HCT116 (cell line): ENCODE results near the gene NFKBIZ. TPM values are rescaled to one million over a fixed set of nuclear protein-coding genes. Genes with fewer than 3 reads are reported as not detected.

Experiments
- ATAC-seq: fragments of 200-7000 bp; cut with Tn5 transposase; 2 replicates; pipeline ENCODE4 v1.9.1; 2020; ENCODE audit warnings: mild to moderate bottlenecking, moderate library complexity
- BruUV-seq: library from RNA; stranded (reverse); fragments of 400-500 nt; replicated peaks from 2 replicates; lab custom pipeline; 2021; lab: Mats Ljungman, UMichigan
- CTCF ChIA-PET: fragments of 300-600 bp; sonication (Branson Sonifier 250); formaldehyde crosslinking; loops from one replicate; lab custom pipeline; 2021; ENCODE audit warnings: antibody characterized with exemption; lab: Charles Lee
- POLR2A ChIA-PET: fragments of 300-600, 350-600 bp; sonication (Branson Sonifier 250); formaldehyde crosslinking; loops from one replicate; lab custom pipeline; 2021; ENCODE audit warnings: antibody characterized with exemption; lab: Charles Lee
- RAD21 ChIA-PET, 2 experiments: fragments of 300-600 bp; sonication (Branson Sonifier 250); formaldehyde crosslinking; loops; one replicate each; lab custom pipeline; 2023; ENCODE audit warnings: low total read pairs in 2 of 2; ENCODE audit not compliant: uncharacterized antibody in 2 of 2, unreplicated experiment in 2 of 2, low non-redundant PET in 1 of 2; lab: Charles Lee
- DNase-seq: peaks from one replicate; pipeline ENCODE4 v3.0.0-alpha.2; 2010; ENCODE audit warnings: low read depth, low spot score
- H2AFZ ChIP-seq: fragments of 200-600 bp; shearing (Covaris generic), sonication (generic); 2 replicates; pipeline ENCODE4 v1.6.1; 2017; ENCODE audit warnings: low read depth, mixed run types, mixed read lengths, antibody characterized with exemption, low read length; ENCODE audit not compliant: poor library complexity, severe bottlenecking
- H3K27ac ChIP-seq: 2 replicates; pipeline ENCODE4 v1.5.1; 2012; ENCODE audit warnings: low read depth, low read length
- H3K27me3 ChIP-seq: fragments of 200-600 bp; sonication (generic); 2 replicates; pipeline ENCODE4 v1.6.1; 2016; ENCODE audit warnings: mixed run types, low read length, mixed read lengths; ENCODE audit not compliant: insufficient read depth
- H3K36me3 ChIP-seq, 2 experiments: fragments of 200-500 bp in 1 of 2; fragments of 200-600 bp in 1 of 2; sonication (Bioruptor generic) in 1 of 2; sonication (generic) in 1 of 2; 2 replicates each; pipeline versions ENCODE4 v1.5.1 to v1.6.1; 2014 to 2016; ENCODE audit warnings: low read length in 2 of 2, inconsistent platforms in 1 of 2, mixed read lengths in 1 of 2, mixed run types in 1 of 2; ENCODE audit not compliant: insufficient read depth in 2 of 2, control insufficient read depth in 1 of 2
- H3K4me1 ChIP-seq, 2 experiments: fragments of 200-600 bp in 1 of 2; sonication (generic) in 1 of 2; 2 replicates each; pipeline versions ENCODE4 v1.5.1 to v1.6.1; 2012 to 2017; ENCODE audit warnings: low read length in 2 of 2, inconsistent platforms in 1 of 2, mild to moderate bottlenecking in 1 of 2, mixed read lengths in 1 of 2, mixed run types in 1 of 2, moderate library complexity in 1 of 2; ENCODE audit not compliant: insufficient read depth in 2 of 2, control insufficient read depth in 1 of 2
- H3K4me2 ChIP-seq: fragments of 200-600 bp; sonication (generic); 2 replicates; pipeline ENCODE4 v1.6.1; 2017; ENCODE audit warnings: mixed run types, low read length, mixed read lengths
- H3K4me3 ChIP-seq, 2 experiments: fragments of 200-600 bp in 1 of 2; sonication (generic) in 1 of 2; replicated peaks in 1 of 2; 2 replicates each; pipeline ENCODE4 v1.5.1; 2011 to 2016; ENCODE audit warnings: low read length in 2 of 2, control low read depth in 1 of 2, low read depth in 1 of 2, mild to moderate bottlenecking in 1 of 2, mixed read lengths in 1 of 2, mixed run types in 1 of 2
- H3K79me2 ChIP-seq: fragments of 200-600 bp; sonication (generic); 2 replicates; pipeline ENCODE4 v1.6.1; 2017; ENCODE audit warnings: mild to moderate bottlenecking, mixed run types, low read length, moderate library complexity, mixed read lengths; ENCODE audit not compliant: insufficient read depth
- H3K9ac ChIP-seq: fragments of 200-600 bp; sonication (generic); 2 replicates; pipeline ENCODE4 v1.6.1; 2016; ENCODE audit warnings: low read length, mixed read lengths
- H3K9me2 ChIP-seq: fragments of 200-600 bp; sonication (generic), shearing (Covaris generic); 2 replicates; pipeline ENCODE4 v1.6.1; 2017; ENCODE audit warnings: mixed run types, mild to moderate bottlenecking, moderate library complexity; ENCODE audit not compliant: insufficient read depth
- H3K9me3 ChIP-seq, 2 experiments: fragments of 200-500 bp in 1 of 2; fragments of 200-600 bp in 1 of 2; sonication (Bioruptor generic) in 1 of 2; sonication (generic) in 1 of 2; 2 replicates each; pipeline ENCODE4 v1.6.1; 2014 to 2017; ENCODE audit warnings: low read length in 2 of 2, mixed read lengths in 2 of 2, inconsistent platforms in 1 of 2, low read depth in 1 of 2, mild to moderate bottlenecking in 1 of 2, mixed run types in 1 of 2, moderate library complexity in 1 of 2; ENCODE audit not compliant: control insufficient read depth in 1 of 2, insufficient read depth in 1 of 2
- H4K20me1 ChIP-seq: fragments of 200-600 bp; sonication (generic), shearing (Covaris generic); 2 replicates; pipeline ENCODE4 v1.6.1; 2017; ENCODE audit warnings: mixed run types, mild to moderate bottlenecking, moderate library complexity; ENCODE audit not compliant: insufficient read depth
- FOSL1 ChIP-seq: IDR thresholded peaks from 2 replicates; pipeline ENCODE4 v1.6.1; 2012; ENCODE audit warnings: low read depth
- RAD21 ChIP-seq: IDR thresholded peaks from 2 replicates; pipeline ENCODE4 v1.6.1; 2012; ENCODE audit warnings: low read depth, mild to moderate bottlenecking
- TCF7L2 ChIP-seq: IDR thresholded peaks from 2 replicates; pipeline ENCODE4 v1.7.0; 2011; ENCODE audit warnings: borderline replicate concordance, inconsistent platforms; ENCODE audit not compliant: insufficient read depth, insufficient read length; ENCODE audit errors: extremely low read depth
- ZNF274 ChIP-seq: fragments of 200-500 bp; sonication (Bioruptor generic); IDR thresholded peaks from 2 replicates; pipeline ENCODE4 v1.6.1; 2014; ENCODE audit warnings: mild to moderate bottlenecking, low read depth, low read length, inconsistent platforms
- intact Hi-C: fragments of 100-400 bp; cut with micrococcal nuclease; formaldehyde crosslinking; loops from 2 replicates; pipeline ENCODE4 v1.10.0; 2022
- total RNA-seq: library from RNA; stranded (reverse); gene quantifications from one replicate; pipeline ENCODE4 v1.2.1, GENCODE V29; 2021; ENCODE audit not compliant: unreplicated experiment
- TF ChIP-seq, protein P1 (sequence below): IDR thresholded peaks from 2 replicates; pipeline ENCODE4 v1.6.1; 2011; ENCODE audit warnings: mild to moderate bottlenecking, low read length, moderate library complexity; ENCODE audit not compliant: insufficient replicate concordance; ENCODE audit errors: extremely low read depth
- TF ChIP-seq, protein P2 (sequence below): IDR thresholded peaks from 2 replicates; pipeline ENCODE4 v1.6.1; 2012; ENCODE audit warnings: low read depth

NFKBIZ gene
- total RNA-seq, 1 experiment from 2014 or later, result 12.2 TPM

DNA sequence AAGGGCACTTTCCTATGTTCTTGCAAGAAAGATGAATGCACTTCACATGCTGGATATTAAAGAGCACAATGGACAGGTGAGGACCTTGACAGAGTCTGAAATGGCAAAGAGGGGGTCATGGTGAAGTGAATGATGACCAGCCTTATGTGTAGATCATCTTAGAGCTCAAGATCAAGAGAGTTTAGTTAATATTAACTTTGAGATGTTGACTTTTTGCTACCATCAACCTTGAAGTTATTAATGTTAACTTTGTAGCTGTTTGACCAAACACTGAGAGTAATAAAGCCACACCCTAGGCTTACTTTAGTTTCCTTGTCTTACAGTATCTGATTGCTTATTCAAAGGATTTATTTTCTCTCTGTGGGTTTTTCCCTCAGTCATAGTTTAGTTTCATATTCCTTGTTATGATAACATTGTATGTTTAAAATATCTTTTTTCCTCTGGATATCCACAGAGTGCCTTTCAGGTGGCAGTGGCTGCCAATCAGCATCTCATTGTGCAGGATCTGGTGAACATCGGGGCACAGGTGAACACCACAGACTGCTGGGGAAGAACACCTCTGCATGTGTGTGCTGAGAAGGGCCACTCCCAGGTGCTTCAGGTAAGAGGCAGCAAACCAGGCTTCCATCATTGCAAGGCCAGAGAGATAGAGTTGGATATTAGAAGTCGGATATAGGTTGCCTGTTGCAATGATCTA is 5.4 kb downstream of the NFKBIZ start:
- Histone ChIP-seq H3K4me2 (no peak overlapping the region), H4K20me1 (no peaks in the 10 kb centered on the region), H3K79me2 (peaks cover 25% of the 10 kb centered on the region), H3K9me2 (no peaks in the 10 kb centered on the region), H3K9me3 (no peaks in the 10 kb centered on the region), H3K27ac (no peak overlapping the region), H3K27me3 (no peaks in the 10 kb centered on the region), H3K4me3 (no peak overlapping the region), H2AFZ (no peak overlapping the region), H3K9ac (no peak overlapping the region), H3K36me3 (peaks cover 42 to 54% of the 10 kb centered on the region in 2 experiments), H3K4me1 (peaks cover 3 to 11% of the 10 kb centered on the region in 2 experiments; a peak in 3 of 4 replicates)
- RAD21 ChIA-PET, result no interaction called here
- intact Hi-C loops, result no loop called here
- ATAC-seq (no peak), DNase-seq (no peak)
- CTCF ChIA-PET, result no interaction called here
- no peak for TF ChIP-seq FOSL1
- no peak for TF ChIP-seq RAD21
- TF ChIP-seq, protein P1, sequence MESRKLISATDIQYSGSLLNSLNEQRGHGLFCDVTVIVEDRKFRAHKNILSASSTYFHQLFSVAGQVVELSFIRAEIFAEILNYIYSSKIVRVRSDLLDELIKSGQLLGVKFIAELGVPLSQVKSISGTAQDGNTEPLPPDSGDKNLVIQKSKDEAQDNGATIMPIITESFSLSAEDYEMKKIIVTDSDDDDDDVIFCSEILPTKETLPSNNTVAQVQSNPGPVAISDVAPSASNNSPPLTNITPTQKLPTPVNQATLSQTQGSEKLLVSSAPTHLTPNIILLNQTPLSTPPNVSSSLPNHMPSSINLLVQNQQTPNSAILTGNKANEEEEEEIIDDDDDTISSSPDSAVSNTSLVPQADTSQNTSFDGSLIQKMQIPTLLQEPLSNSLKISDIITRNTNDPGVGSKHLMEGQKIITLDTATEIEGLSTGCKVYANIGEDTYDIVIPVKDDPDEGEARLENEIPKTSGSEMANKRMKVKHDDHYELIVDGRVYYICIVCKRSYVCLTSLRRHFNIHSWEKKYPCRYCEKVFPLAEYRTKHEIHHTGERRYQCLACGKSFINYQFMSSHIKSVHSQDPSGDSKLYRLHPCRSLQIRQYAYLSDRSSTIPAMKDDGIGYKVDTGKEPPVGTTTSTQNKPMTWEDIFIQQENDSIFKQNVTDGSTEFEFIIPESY, result no peak
- TF ChIP-seq ZNF274, result no peak
- TF ChIP-seq TCF7L2, result no peak
- TF ChIP-seq, protein P2, sequence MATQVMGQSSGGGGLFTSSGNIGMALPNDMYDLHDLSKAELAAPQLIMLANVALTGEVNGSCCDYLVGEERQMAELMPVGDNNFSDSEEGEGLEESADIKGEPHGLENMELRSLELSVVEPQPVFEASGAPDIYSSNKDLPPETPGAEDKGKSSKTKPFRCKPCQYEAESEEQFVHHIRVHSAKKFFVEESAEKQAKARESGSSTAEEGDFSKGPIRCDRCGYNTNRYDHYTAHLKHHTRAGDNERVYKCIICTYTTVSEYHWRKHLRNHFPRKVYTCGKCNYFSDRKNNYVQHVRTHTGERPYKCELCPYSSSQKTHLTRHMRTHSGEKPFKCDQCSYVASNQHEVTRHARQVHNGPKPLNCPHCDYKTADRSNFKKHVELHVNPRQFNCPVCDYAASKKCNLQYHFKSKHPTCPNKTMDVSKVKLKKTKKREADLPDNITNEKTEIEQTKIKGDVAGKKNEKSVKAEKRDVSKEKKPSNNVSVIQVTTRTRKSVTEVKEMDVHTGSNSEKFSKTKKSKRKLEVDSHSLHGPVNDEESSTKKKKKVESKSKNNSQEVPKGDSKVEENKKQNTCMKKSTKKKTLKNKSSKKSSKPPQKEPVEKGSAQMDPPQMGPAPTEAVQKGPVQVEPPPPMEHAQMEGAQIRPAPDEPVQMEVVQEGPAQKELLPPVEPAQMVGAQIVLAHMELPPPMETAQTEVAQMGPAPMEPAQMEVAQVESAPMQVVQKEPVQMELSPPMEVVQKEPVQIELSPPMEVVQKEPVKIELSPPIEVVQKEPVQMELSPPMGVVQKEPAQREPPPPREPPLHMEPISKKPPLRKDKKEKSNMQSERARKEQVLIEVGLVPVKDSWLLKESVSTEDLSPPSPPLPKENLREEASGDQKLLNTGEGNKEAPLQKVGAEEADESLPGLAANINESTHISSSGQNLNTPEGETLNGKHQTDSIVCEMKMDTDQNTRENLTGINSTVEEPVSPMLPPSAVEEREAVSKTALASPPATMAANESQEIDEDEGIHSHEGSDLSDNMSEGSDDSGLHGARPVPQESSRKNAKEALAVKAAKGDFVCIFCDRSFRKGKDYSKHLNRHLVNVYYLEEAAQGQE, result no peak
- POLR2A ChIA-PET, result no interaction called here
- no TSS peak for BruUV-seq
